Fibroblast of peridontal ligament (primary cell): ENCODE data around the gene BMPR1A.
A peak's percentile ranks its signal among the peaks of the same experiment; 100 is the strongest.

Experiments
- DNase-seq: peaks from one replicate; pipeline ENCODE4 v3.0.0-alpha.2; 2010; ENCODE audit errors: extremely low read depth

BMPR1A gene

GRCh38 chr10:86763404-86763803 is 7.0 kb downstream of the BMPR1A start:
- DNase-seq, result no peak

GRCh38 chr10:86765548-86765947 is 9.1 kb downstream of the BMPR1A start:
- no peak for DNase-seq

- DNase-seq, result no peak
Observed at GRCh38 chr10:86768412-86769062, 12.1 kb downstream of the BMPR1A start.

GRCh38 chr10:86769991-86770390 is 13.6 kb downstream of the BMPR1A start:
- no peak for DNase-seq

- no peak for DNase-seq
Observed at GRCh38 chr10:86770412-86770960, 14.1 kb downstream of the BMPR1A start.

GRCh38 chr10:86773498-86773897 is 17.1 kb downstream of the BMPR1A start:
- DNase-seq, result peak; percentile 63

GRCh38 chr10:86775056-86775869 is 18.8 kb downstream of the BMPR1A start:
- peak; percentile 25 for DNase-seq

- DNase-seq, result no peak
Observed at GRCh38 chr10:86775870-86776180, 19.4 kb downstream of the BMPR1A start.

- peak; percentile 77 for DNase-seq
Observed at GRCh38 chr10:86779220-86780017, 23.0 kb downstream of the BMPR1A start.

GRCh38 chr10:86782701-86783418 is 26.4 kb downstream of the BMPR1A start:
- peak; percentile 68 for DNase-seq

- peak; percentile 55 for DNase-seq
Observed at GRCh38 chr10:86785037-86785436, 28.6 kb downstream of the BMPR1A start.

- DNase-seq, result no peak
Observed at GRCh38 chr10:86785968-86786367, 29.5 kb downstream of the BMPR1A start.

GRCh38 chr10:86786368-86786767 is 29.9 kb downstream of the BMPR1A start:
- no peak for DNase-seq

- no peak for DNase-seq
Observed at GRCh38 chr10:86790394-86790793, 34.0 kb downstream of the BMPR1A start.

- no peak for DNase-seq
Observed at GRCh38 chr10:86792461-86793167, 36.2 kb downstream of the BMPR1A start.

GRCh38 chr10:86793696-86794095 is 37.3 kb downstream of the BMPR1A start:
- DNase-seq, result no peak

- DNase-seq, result peak; percentile 87
Observed at GRCh38 chr10:86795353-86795752, 38.9 kb downstream of the BMPR1A start.

- peak; percentile 54 for DNase-seq
Observed at GRCh38 chr10:86798025-86798424, 41.6 kb downstream of the BMPR1A start.

- peak; percentile 82 for DNase-seq
Observed at GRCh38 chr10:86798611-86799010, 42.2 kb downstream of the BMPR1A start.

- no peak for DNase-seq
Observed at GRCh38 chr10:86799188-86799845, 42.9 kb downstream of the BMPR1A start.
